Measurements from ENCODE around the gene WDR82.

DNA sequence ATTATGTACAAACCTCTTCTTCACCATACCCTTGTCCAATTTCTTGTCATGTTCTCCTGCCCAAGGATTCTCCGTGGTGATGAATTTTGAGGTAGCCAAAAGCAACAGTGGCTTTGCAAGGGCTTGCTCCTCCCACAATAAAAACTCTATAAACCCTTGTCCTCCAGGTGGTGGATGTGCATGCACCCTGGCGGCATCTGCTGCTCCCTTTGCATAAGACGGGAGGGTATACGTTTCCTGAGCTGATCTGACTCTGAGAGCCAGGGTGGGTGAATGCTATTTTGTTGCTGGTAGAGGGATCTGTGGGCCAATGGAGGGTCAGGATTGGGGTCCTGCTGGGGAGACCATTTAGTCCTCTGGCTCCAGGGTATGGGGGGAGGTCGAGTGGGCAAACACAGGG is 43.0 kb upstream of the WDR82 start:
- TF ChIP-seq TOX (CRISPR knock-in tag; IDR thresholded peaks at IDR 0.05; ENCODE audit: borderline replicate concordance) (no peak), ISL1 (CRISPR knock-in tag; IDR thresholded peaks at IDR 0.05) (no peak), ZFP3 (CRISPR knock-in tag; IDR thresholded peaks at IDR 0.05) (no peak), ZFP30 (CRISPR knock-in tag; IDR thresholded peaks at IDR 0.05) (no peak), RARB (CRISPR knock-in tag; IDR thresholded peaks at IDR 0.05) (no peak), OSR1 (CRISPR knock-in tag; IDR thresholded peaks at IDR 0.05) (no peak), ZNF70 (CRISPR knock-in tag; IDR thresholded peaks at IDR 0.05) (no peak), ZNF8 (CRISPR knock-in tag; IDR thresholded peaks at IDR 0.05) (no peak), GLIS3 (CRISPR knock-in tag; IDR thresholded peaks at IDR 0.05) (no peak), ZNF565 (CRISPR knock-in tag; conservative IDR thresholded peaks at IDR 0.05; ENCODE audit: low read depth) (no peak)
- TF ChIP-seq, protein P1, sequence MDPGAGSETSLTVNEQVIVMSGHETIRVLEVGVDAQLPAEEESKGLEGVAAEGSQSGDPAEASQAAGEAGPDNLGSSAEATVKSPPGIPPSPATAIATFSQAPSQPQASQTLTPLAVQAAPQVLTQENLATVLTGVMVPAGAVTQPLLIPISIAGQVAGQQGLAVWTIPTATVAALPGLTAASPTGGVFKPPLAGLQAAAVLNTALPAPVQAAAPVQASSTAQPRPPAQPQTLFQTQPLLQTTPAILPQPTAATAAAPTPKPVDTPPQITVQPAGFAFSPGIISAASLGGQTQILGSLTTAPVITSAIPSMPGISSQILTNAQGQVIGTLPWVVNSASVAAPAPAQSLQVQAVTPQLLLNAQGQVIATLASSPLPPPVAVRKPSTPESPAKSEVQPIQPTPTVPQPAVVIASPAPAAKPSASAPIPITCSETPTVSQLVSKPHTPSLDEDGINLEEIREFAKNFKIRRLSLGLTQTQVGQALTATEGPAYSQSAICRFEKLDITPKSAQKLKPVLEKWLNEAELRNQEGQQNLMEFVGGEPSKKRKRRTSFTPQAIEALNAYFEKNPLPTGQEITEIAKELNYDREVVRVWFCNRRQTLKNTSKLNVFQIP (CRISPR knock-in tag; IDR thresholded peaks at IDR 0.05; ENCODE audit: borderline replicate concordance, low read depth): no peak
- TF ChIP-seq, protein P2, sequence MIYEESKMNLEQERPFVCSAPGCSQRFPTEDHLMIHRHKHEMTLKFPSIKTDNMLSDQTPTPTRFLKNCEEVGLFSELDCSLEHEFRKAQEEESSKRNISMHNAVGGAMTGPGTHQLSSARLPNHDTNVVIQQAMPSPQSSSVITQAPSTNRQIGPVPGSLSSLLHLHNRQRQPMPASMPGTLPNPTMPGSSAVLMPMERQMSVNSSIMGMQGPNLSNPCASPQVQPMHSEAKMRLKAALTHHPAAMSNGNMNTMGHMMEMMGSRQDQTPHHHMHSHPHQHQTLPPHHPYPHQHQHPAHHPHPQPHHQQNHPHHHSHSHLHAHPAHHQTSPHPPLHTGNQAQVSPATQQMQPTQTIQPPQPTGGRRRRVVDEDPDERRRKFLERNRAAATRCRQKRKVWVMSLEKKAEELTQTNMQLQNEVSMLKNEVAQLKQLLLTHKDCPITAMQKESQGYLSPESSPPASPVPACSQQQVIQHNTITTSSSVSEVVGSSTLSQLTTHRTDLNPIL (CRISPR knock-in tag; IDR thresholded peaks at IDR 0.05; ENCODE audit: low read depth): no peak
- TF ChIP-seq, protein P3, sequence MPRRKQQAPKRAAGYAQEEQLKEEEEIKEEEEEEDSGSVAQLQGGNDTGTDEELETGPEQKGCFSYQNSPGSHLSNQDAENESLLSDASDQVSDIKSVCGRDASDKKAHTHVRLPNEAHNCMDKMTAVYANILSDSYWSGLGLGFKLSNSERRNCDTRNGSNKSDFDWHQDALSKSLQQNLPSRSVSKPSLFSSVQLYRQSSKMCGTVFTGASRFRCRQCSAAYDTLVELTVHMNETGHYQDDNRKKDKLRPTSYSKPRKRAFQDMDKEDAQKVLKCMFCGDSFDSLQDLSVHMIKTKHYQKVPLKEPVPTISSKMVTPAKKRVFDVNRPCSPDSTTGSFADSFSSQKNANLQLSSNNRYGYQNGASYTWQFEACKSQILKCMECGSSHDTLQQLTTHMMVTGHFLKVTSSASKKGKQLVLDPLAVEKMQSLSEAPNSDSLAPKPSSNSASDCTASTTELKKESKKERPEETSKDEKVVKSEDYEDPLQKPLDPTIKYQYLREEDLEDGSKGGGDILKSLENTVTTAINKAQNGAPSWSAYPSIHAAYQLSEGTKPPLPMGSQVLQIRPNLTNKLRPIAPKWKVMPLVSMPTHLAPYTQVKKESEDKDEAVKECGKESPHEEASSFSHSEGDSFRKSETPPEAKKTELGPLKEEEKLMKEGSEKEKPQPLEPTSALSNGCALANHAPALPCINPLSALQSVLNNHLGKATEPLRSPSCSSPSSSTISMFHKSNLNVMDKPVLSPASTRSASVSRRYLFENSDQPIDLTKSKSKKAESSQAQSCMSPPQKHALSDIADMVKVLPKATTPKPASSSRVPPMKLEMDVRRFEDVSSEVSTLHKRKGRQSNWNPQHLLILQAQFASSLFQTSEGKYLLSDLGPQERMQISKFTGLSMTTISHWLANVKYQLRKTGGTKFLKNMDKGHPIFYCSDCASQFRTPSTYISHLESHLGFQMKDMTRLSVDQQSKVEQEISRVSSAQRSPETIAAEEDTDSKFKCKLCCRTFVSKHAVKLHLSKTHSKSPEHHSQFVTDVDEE (CRISPR knock-in tag; IDR thresholded peaks at IDR 0.05): no peak
- TF ChIP-seq, protein P4, sequence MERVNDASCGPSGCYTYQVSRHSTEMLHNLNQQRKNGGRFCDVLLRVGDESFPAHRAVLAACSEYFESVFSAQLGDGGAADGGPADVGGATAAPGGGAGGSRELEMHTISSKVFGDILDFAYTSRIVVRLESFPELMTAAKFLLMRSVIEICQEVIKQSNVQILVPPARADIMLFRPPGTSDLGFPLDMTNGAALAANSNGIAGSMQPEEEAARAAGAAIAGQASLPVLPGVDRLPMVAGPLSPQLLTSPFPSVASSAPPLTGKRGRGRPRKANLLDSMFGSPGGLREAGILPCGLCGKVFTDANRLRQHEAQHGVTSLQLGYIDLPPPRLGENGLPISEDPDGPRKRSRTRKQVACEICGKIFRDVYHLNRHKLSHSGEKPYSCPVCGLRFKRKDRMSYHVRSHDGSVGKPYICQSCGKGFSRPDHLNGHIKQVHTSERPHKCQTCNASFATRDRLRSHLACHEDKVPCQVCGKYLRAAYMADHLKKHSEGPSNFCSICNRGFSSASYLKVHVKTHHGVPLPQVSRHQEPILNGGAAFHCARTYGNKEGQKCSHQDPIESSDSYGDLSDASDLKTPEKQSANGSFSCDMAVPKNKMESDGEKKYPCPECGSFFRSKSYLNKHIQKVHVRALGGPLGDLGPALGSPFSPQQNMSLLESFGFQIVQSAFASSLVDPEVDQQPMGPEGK (CRISPR knock-in tag; IDR thresholded peaks at IDR 0.05; ENCODE audit: borderline replicate concordance): no peak
